HUES6 (cell line): ENCODE measurements around the gene ATRAID.
A peak's percentile ranks its signal among the peaks of the same experiment; 100 is the strongest.

Source experiments
- H3K27ac ChIP-seq: 2 replicates; pipeline ENCODE4 v1.7.0; 2013; ENCODE audit warnings: low read depth, mild to moderate bottlenecking, low read length, inconsistent platforms
- H3K27me3 ChIP-seq: 2 replicates; pipeline ENCODE4 v1.6.1; 2013; ENCODE audit warnings: low read length; ENCODE audit not compliant: control insufficient read depth, insufficient read depth
- H3K36me3 ChIP-seq: 2 replicates; pipeline ENCODE4 v1.6.1; 2013; ENCODE audit warnings: low read length; ENCODE audit not compliant: control insufficient read depth, insufficient read depth
- H3K4me1 ChIP-seq: 2 replicates; pipeline ENCODE4 v1.6.1; 2013; ENCODE audit warnings: low read length; ENCODE audit not compliant: control insufficient read depth, insufficient read depth
- H3K4me3 ChIP-seq: 2 replicates; pipeline ENCODE4 v1.5.1; 2013; ENCODE audit warnings: low read depth, low read length
- H3K9ac ChIP-seq: one replicate; pipeline ENCODE4 v1.6.1; 2013; ENCODE audit warnings: mild to moderate bottlenecking, low read length
- H3K9me3 ChIP-seq: 2 replicates; pipeline ENCODE4 v1.6.1; 2013; ENCODE audit warnings: low read depth, low read length; ENCODE audit not compliant: control insufficient read depth, insufficient read depth

The ATRAID gene

GRCh38 chr2:27255660-27256059 is 43.8 kb downstream of the ATRAID start:
- Histone ChIP-seq H3K9me3 (no peaks in the 10 kb centered on the region), H3K9ac (no peak overlapping the region), H3K4me3 (no peak overlapping the region), H3K27ac (no peak overlapping the region), H3K36me3 (no peaks in the 10 kb centered on the region), H3K27me3 (peaks cover 43% of the 10 kb centered on the region), H3K4me1 (peaks cover 5% of the 10 kb centered on the region)

GRCh38 chr2:27256855-27257454 is 45.1 kb downstream of the ATRAID start:
- H3K4me1 ChIP-seq = 0 out of 2 replicates have a peak, but pooled peaks cover 6% of the 10 kb centered on the region
- H3K9me3 ChIP-seq = no peaks in the 10 kb centered on the region
- H3K27me3 ChIP-seq = peaks cover 50% of the 10 kb centered on the region
- H3K9ac ChIP-seq = no peak overlapping the region
- no peaks in the 10 kb centered on the region for H3K36me3 ChIP-seq
- H3K4me3 ChIP-seq = no peak overlapping the region
- no peak overlapping the region for H3K27ac ChIP-seq

DNA sequence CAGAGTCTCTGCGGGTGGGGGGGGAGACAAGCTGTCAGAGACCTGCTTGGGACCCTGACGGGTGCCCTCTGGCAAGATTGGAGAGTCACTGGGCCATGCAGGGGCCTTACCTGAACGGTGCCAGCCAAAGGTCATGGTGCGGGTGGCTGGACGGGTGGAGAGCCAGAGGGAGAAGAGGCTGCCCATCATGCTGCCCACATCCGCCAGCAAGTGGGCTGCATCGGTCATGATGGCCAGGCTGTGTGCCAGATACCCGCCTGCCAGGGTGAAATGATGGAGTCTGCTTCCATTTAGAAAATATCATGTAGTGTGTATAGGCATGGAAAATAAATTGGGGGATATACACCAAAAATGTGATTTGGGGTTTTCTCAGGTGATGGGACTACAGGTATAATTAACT is 46.2 kb downstream of the ATRAID start:
- H3K9me3 ChIP-seq = no peaks in the 10 kb centered on the region
- no peak overlapping the region for H3K9ac ChIP-seq
- peaks cover 61% of the 10 kb centered on the region for H3K27me3 ChIP-seq
- no peak overlapping the region for H3K4me3 ChIP-seq
- H3K27ac ChIP-seq = no peak overlapping the region
- no peaks in the 10 kb centered on the region for H3K36me3 ChIP-seq
- 0 out of 2 replicates have a peak, but pooled peaks cover 6% of the 10 kb centered on the region for H3K4me1 ChIP-seq

DNA sequence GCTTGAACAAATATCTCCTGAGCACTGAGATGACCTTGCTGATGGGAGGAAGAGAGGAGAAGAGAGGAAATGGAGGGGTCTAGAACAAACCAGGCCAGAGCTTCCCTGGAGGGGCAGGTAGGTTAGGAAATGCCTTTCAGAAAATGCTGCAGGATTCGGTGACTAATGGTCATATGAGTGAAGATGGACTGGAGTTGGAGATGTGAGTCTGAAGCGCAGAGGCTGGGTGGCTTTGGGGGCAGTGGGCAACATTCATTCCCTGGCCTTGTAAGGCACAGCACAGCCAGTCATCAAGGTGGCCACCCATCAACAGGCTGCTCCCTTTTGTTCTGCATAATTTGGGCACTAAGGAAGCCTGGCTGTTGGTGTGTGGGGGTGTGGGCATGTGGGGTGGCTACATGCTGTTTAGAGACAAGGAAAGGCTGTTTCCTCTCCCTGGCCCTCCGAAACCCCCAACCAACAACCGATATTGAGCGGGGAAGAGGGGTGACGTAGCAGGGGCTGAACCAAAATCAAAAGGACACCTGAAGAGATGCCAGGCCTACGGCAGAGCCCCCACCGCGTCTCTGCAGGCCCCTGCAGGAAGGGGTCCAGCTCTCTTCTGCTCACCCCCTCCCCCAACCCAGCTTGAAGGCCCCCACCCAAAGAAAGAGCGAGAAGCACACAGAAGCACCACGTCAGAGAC is 49.5 kb downstream of the ATRAID start:
- Histone ChIP-seq H3K4me3 (peak overlapping the region; percentile 56), H3K9ac (no peak overlapping the region), H3K4me1 (peaks cover 15% of the 10 kb centered on the region), H3K27ac (no peak overlapping the region), H3K36me3 (no peaks in the 10 kb centered on the region), H3K9me3 (no peaks in the 10 kb centered on the region), H3K27me3 (peaks cover 91% of the 10 kb centered on the region)

DNA sequence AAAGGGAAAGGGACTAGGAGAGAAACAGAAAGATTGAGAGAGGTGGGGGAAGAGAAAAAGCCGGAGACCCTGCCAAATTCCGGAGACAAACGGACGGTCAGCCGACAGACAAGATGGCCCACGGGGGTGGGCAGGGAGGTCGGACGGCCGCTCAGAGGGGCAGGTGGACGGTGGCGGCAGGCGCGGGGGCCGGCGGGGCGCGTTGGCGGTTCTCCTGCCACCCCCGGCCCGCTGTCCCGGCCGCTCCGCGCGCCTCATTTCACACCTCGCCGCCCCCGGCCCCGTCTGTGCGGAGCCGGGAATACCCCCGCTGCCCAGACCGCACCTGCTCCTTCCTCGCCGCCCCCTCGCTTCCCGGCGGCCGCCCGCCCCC is 50.1 kb downstream of the ATRAID start:
- no peaks in the 10 kb centered on the region for H3K9me3 ChIP-seq
- H3K27me3 ChIP-seq = peaks cover 92% of the 10 kb centered on the region
- H3K9ac ChIP-seq = no peak overlapping the region
- H3K4me1 ChIP-seq = peaks cover 15% of the 10 kb centered on the region
- peak overlapping the region; percentile 56 for H3K4me3 ChIP-seq
- no peaks in the 10 kb centered on the region for H3K36me3 ChIP-seq
- H3K27ac ChIP-seq = no peak overlapping the region

- Histone ChIP-seq H3K27me3 (peaks cover 91% of the 10 kb centered on the region), H3K9me3 (no peaks in the 10 kb centered on the region), H3K9ac (no peak within 1 kb of the TSS), H3K4me3 (peak within 1 kb of the TSS; percentile 56), H3K27ac (no peak within 1 kb of the TSS), H3K36me3 (no peaks in the 10 kb centered on the region), H3K4me1 (peaks cover 15% of the 10 kb centered on the region)
These were observed 50.8 kb downstream of the ATRAID start, which contains the start of gene SLC30A3 for GRCh38 chr2:27262379-27263286. Gene SLC30A3 (minus strand): TSS chr2:27263047. CDS start chr2:27262906, 141 bp downstream.

DNA sequence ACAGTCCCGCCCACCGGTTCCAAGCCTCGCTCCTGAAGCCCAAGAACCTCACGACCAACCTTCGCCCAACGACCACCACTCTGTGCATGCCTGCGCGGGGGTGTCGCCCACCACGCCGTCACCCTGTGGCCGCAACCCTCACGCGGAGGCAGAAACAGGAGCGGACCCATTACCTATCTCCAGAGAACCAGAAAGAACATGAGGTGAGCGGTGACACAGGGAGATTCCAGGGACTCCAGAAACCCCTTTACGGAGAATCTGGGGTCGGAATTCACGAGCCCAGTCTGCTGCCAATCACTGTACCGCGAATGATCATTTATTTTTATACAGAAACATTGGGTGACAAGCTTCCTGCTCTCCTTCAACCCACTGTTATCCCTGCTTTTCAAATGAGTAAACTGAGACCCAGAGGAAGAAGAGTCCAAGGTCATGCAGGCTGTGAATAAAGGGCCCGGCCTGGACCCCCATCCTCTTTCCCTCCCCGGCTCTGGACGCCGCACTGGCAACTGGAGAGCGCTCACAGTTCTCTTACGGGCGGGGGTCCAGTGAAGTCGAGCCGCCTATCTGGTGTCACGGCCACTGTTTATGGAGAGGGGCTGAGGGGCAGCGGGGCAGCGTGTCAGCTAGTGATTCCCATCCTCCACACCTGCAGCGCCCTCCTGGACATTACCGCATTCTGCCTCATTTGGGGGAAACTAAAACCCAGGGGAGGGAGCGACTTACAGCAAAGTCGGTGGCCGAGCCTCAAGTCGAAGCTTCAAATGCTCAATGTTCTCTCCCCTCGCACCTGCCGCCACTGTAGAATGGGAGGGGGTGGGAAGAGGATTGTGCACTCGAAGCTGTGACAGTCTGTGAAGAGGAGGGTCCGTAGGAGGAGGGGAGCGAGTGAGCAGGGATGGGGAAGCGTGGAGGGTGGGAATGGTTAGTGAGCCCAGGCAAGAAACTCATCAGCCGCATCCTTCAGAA is 51.7 kb downstream of the ATRAID start:
- Histone ChIP-seq H3K27ac (no peak overlapping the region), H3K4me1 (peaks cover 15% of the 10 kb centered on the region), H3K4me3 (peak overlapping the region; percentile 56), H3K36me3 (no peaks in the 10 kb centered on the region), H3K9ac (no peak overlapping the region), H3K27me3 (peaks cover 87% of the 10 kb centered on the region), H3K9me3 (no peaks in the 10 kb centered on the region)

DNA sequence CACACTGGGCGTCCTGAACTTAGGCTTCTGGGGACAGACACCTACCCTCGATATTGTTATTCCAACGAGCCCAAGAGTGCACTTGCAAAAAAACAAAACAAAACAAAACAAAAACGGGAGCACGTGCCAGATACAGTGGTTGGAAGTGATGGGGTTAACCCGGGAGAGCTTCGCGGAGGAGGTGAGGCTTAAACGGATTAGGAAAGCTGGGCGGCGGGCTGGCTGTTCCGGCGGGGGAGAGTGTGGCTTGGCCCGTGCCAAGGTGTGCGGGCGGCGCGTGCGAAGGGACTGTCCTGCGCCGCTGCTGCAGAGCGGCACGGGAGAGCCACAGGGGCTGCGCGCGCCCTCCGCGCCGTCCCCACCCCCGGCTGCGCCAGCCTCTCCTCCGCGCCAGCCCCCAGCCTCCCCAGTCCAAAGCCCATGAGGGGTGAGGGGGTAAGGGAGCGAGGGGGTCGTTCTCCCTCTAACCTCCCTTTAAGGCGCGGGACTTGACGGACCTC is 52.5 kb downstream of the ATRAID start:
- Histone ChIP-seq H3K9me3 (no peaks in the 10 kb centered on the region), H3K4me1 (peaks cover 15% of the 10 kb centered on the region), H3K9ac (peak overlapping the region; percentile 25), H3K4me3 (peak overlapping the region; percentile 56), H3K36me3 (no peaks in the 10 kb centered on the region), H3K27me3 (peaks cover 81% of the 10 kb centered on the region), H3K27ac (no peak overlapping the region)

DNA sequence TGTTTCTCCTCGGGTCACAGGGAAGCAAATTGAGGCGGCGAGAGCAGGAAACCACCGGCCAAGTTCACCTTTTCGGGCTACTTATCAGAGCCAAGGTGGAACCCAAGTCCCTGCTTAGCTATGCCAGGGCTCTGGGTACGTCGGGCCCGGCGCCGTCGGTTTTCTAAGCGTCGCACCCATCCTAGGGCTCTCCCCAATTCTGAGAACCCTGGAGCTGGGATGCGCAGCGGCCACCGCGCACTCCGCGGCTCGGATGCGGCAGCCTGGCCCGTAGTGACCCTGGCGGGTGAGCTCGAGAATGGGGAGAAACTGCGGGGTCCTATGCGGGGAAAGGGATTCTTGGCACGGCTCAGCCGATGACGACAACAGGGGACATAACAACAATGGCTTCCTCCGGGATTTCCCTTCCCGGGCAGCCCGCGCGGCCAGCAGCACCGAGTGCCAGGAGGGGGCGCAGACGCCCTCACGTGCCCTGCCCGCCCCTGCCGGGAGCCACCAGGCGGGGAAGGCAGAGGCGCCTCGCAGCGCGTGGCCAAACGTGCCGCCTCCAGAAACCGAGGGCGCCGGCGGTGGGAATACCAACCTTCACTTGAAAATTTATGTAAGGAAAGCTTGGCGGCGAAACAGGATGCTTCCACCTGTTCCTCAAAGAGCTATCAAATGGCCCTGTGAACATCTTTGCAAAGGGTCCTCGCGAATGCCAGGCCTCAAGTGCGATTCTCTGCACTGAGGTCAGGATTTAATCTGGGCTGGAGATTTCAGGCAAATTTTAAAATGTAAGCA is 53.1 kb downstream of the ATRAID start:
- Histone ChIP-seq H3K4me3 (peak overlapping the region; percentile 56), H3K27me3 (peaks cover 75% of the 10 kb centered on the region), H3K27ac (no peak overlapping the region), H3K4me1 (peaks cover 15% of the 10 kb centered on the region), H3K36me3 (no peaks in the 10 kb centered on the region), H3K9me3 (no peaks in the 10 kb centered on the region), H3K9ac (peak overlapping the region; percentile 25)

GRCh38 chr2:27265536-27265870 is 53.7 kb downstream of the ATRAID start:
- H3K4me3 ChIP-seq = no peak overlapping the region; the same call in 1 of the 2 replicates
- peaks cover 69% of the 10 kb centered on the region for H3K27me3 ChIP-seq
- no peak overlapping the region for H3K27ac ChIP-seq
- H3K36me3 ChIP-seq = no peaks in the 10 kb centered on the region
- H3K9ac ChIP-seq = no peak overlapping the region
- H3K4me1 ChIP-seq = peaks cover 15% of the 10 kb centered on the region
- no peaks in the 10 kb centered on the region for H3K9me3 ChIP-seq
